22Rv1 (cell line): ENCODE measurements around the gene SAT2.

Experiments used
- CTCF ChIP-seq: fragments of 450-650 bp; IDR thresholded peaks from 2 replicates; pipeline ENCODE4 v1.5.1; 2017; ENCODE audit warnings: mild to moderate bottlenecking
- ZFX ChIP-seq: fragments of 450-650 bp; IDR thresholded peaks from 2 replicates; pipeline ENCODE4 v1.6.1; 2017; ENCODE audit warnings: antibody characterized with exemption, borderline replicate concordance

GRCh38 chr17:7674934-7675333 lies 47.3 kb upstream of the SAT2 start:
- TF ChIP-seq CTCF, result no peak
- TF ChIP-seq ZFX, result no peak
